Transverse colon (tissue), 4 donors: ENCODE results near the gene ITM2C. TPM values are rescaled to one million over a fixed set of nuclear protein-coding genes. Genes with fewer than 3 reads are reported as not detected.
A peak's percentile ranks its signal among the peaks of the same experiment; 100 is the strongest.

Source experiments
- DNase-seq: peaks from one replicate; pipeline ENCODE4 v3.0.0-alpha.2; 2019
- H3K27ac ChIP-seq, 4 donors: fragments of 200-600 bp; sonication (generic); 2 replicates each; pipeline ENCODE4 v1.5.1; 2016 to 2018; ENCODE audit warnings: inconsistent platforms in 4 of 4
- H3K27me3 ChIP-seq: fragments of 200-600 bp; sonication (generic); 2 replicates; pipeline ENCODE4 v1.5.1; 2017; ENCODE audit warnings: inconsistent platforms
- H3K36me3 ChIP-seq, 4 donors: fragments of 200-600 bp; sonication (generic); 2 replicates each; pipeline ENCODE4 v1.5.1; 2017 to 2019; ENCODE audit warnings: inconsistent platforms in 4 of 4
- H3K4me1 ChIP-seq, 4 donors: fragments of 200-600 bp; sonication (generic); 2 replicates each; pipeline ENCODE4 v1.5.1; 2017 to 2020; ENCODE audit warnings: inconsistent platforms in 4 of 4
- H3K4me3 ChIP-seq, 4 donors: fragments of 200-600 bp; sonication (generic); 1 replicate in 1 of 4; 2 replicates in 3 of 4; pipeline versions ENCODE4 v1.5.1 to v1.6.1; 2017 to 2019; ENCODE audit warnings: inconsistent platforms in 4 of 4
- H3K9me3 ChIP-seq, 2 donors: fragments of 200-600 bp; sonication (generic); 2 replicates each; pipeline ENCODE4 v1.5.1; 2017 to 2019; ENCODE audit warnings: inconsistent platforms in 2 of 2
- EP300 ChIP-seq: sonication (generic); formaldehyde crosslinking; IDR thresholded peaks from one replicate; pipeline ENCODE4 v1.6.1; 2017; ENCODE audit warnings: antibody characterized with exemption, low read depth
- POLR2A ChIP-seq: fragments of 450-650 bp; IDR thresholded peaks from one replicate; pipeline ENCODE4 v1.6.1; 2016; ENCODE audit warnings: antibody characterized with exemption, mild to moderate bottlenecking, moderate library complexity
- POLR2AphosphoS5 ChIP-seq, 3 donors: sonication (generic); formaldehyde crosslinking; IDR thresholded peaks; one replicate each; pipeline ENCODE4 v1.6.1; 2016; ENCODE audit warnings: antibody characterized with exemption in 3 of 3
- WGBS, 2 donors: methylation state at CpG; one replicate each; pipeline ENCODE4 v1.1.5; 2018; ENCODE audit warnings: low coverage in 1 of 2; 5-methylcytosine and 5-hydroxymethylcytosine counted together
- in situ Hi-C, 4 donors: fragments of 200-750 bp; cut with MboI; loops; one replicate each; pipeline versions ENCODE4 v1.15.0 to v1.15.1; 2017; ENCODE audit warnings: low sequenced_read_pairs in 3 of 4, low pct_ligation_motif_present in 1 of 4, low pct_unique_long_range_greater_than_20kb in 1 of 4
- intact Hi-C: fragments of 100-400 bp; cut with DNase I; formaldehyde crosslinking; loops from one replicate; pipeline ENCODE4 v1.15.1; 2023; ENCODE audit warnings: low total_unique reads
- total RNA-seq, 4 donors: library from RNA; depleted of rRNA; stranded (reverse); fragments of >200 nt; gene quantifications; one replicate each; pipeline ENCODE4 v1.1.0, GENCODE V29; 2016
- TF ChIP-seq, protein P1 (sequence below), 5 experiments: fragments of 200-600 bp in 3 of 5; fragments of 450-650 bp in 2 of 5; sonication (generic) in 3 of 5; IDR thresholded peaks; 1 replicate in 2 of 5; 2 replicates in 3 of 5; pipeline ENCODE4 v1.5.1; 2016 to 2017; ENCODE audit warnings: antibody characterized with exemption in 5 of 5, inconsistent platforms in 3 of 5, mild to moderate bottlenecking in 2 of 5, moderate library complexity in 1 of 5

The ITM2C gene
- total RNA-seq, 4 donors from 2014 or later = 911 to 2,535 (median 1,776) TPM

DNA sequence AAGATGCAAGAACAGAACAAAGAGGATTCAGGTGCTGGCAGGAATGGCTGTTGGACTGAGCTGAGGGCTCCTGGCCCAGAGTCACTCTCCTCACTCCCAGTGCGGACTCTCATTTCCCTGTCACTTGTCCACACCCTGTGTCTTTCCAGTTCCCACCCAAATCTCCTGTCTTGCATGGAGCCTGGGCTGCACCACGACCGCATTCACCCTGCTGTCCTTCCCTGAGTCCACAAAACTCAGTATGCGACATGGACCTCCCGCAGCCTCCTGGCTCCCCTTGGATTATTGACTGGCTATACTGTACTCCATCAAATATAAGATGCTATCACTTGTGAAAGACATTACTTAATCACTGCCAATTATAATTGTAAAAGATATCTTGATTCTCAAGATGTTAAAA, 2.5 kb upstream of the ITM2C start:
- no peaks in the 10 kb centered on the region for H3K36me3 ChIP-seq
- H3K4me1 ChIP-seq = peaks cover 1 to 21% (median 13%) of the 10 kb centered on the region in 4 donors
- no peak overlapping the region for H3K4me3 ChIP-seq
- intact Hi-C loops (no loop called here), in situ Hi-C loops (loop anchor here in 1 of 4 donors (5.0 kb wide), 1 partner anchor 45 kb away; no protein-coding TSS in a partner anchor)
- TF ChIP-seq POLR2A = no peak
- TF ChIP-seq POLR2AphosphoS5 (IDR thresholded peaks at IDR 0.05) = no peak
- TF ChIP-seq, protein P1, sequence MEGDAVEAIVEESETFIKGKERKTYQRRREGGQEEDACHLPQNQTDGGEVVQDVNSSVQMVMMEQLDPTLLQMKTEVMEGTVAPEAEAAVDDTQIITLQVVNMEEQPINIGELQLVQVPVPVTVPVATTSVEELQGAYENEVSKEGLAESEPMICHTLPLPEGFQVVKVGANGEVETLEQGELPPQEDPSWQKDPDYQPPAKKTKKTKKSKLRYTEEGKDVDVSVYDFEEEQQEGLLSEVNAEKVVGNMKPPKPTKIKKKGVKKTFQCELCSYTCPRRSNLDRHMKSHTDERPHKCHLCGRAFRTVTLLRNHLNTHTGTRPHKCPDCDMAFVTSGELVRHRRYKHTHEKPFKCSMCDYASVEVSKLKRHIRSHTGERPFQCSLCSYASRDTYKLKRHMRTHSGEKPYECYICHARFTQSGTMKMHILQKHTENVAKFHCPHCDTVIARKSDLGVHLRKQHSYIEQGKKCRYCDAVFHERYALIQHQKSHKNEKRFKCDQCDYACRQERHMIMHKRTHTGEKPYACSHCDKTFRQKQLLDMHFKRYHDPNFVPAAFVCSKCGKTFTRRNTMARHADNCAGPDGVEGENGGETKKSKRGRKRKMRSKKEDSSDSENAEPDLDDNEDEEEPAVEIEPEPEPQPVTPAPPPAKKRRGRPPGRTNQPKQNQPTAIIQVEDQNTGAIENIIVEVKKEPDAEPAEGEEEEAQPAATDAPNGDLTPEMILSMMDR (IDR thresholded peaks at IDR 0.05) = no peak
- TF ChIP-seq EP300 = no peak
- peaks cover 7% of the 10 kb centered on the region for H3K27me3 ChIP-seq
- no peak overlapping the region for H3K27ac ChIP-seq
- no peak for DNase-seq
- 87 to 93% methylated on average over 4 to 5 of the region's 5 CpGs for WGBS, 2 donors
- H3K9me3 ChIP-seq = no peaks in the 10 kb centered on the region

DNA sequence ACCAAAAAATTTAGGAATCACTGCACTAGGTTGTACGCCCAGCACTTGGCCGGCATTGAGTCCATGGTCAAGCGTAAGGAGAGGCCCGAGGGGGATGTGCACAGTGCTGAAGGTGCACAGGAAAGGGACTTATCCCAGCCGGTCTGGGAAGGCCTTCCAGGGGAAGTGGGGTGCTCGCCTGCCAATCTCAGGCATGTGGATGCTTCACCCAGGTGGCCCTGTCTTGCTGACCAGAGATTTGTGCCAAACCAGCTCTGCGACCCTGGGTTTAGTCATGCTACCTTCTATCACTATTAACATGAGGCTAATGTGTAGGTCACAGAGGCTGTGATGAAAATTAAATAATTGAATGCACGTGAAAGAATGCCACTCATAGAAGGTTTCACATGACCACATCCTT, 1.7 kb upstream of the ITM2C start:
- no peak overlapping the region for H3K4me3 ChIP-seq
- no peaks in the 10 kb centered on the region for H3K27me3 ChIP-seq
- no peaks in the 10 kb centered on the region for H3K36me3 ChIP-seq
- DNase-seq = no peak
- WGBS, 2 donors = 73% methylated on average over 8 of the region's 8 CpGs; no CpG with 5 or more reads in 1 of the 2 donors
- no peaks in the 10 kb centered on the region for H3K9me3 ChIP-seq
- in situ Hi-C loops = loop anchor here in 1 of 4 donors (5.0 kb wide), 1 partner anchor 44 kb away; no protein-coding TSS in a partner anchor
- TF ChIP-seq EP300 (no peak), POLR2AphosphoS5 (IDR thresholded peaks at IDR 0.05) (no peak), POLR2A (no peak)
- TF ChIP-seq, protein P1 (IDR thresholded peaks at IDR 0.05) = no peak
- H3K27ac ChIP-seq = no peak overlapping the region
- peaks cover 4 to 27% (median 21%) of the 10 kb centered on the region in 4 donors for H3K4me1 ChIP-seq
- intact Hi-C loops = no loop called here

DNA sequence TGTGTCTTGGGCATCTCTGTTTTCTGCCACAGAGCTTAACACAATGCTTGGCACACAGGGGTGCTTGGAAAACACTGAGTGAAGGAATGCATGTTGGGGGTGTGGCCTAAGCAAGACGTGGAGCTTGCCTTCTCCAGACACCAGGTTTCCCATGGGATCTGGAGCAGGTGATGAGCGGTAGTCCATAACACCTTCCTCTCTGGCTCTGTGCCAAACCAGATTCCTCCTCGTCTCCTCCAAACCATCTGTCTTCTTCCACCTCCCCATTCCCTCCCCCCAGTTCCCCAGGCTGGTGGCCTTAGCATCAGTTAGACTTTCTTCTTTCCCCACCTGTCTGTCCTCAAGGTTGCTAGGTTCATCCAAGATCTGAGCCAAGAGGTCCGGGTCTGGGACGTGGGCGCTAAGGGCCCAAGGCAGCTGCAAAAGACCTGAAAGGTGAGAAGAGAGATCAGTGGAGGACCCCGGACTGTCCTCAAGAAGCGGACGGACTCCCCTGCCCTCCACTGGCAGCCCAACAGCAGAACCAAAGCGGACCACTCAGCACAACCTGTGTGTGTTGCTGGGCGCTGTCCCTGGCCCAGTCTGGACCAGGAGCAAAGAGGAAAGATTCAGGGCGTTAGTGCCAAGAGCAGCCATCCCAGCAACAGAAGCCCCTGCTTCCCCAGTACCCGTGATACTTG, 1.2 kb upstream of the ITM2C start:
- Histone ChIP-seq H3K27ac (no peak overlapping the region), H3K9me3 (no peaks in the 10 kb centered on the region), H3K27me3 (no peaks in the 10 kb centered on the region), H3K36me3 (no peaks in the 10 kb centered on the region), H3K4me1 (peaks cover 6 to 33% (median 26%) of the 10 kb centered on the region in 4 donors), H3K4me3 (no peak overlapping the region)
- intact Hi-C loops = no loop called here
- WGBS, 2 donors = 47 to 84% methylated on average over 4 to 12 of the region's 13 CpGs
- in situ Hi-C loops = loop anchor here in 1 of 4 donors (5.0 kb wide), 1 partner anchor 44 kb away; no protein-coding TSS in a partner anchor
- DNase-seq = no peak
- TF ChIP-seq EP300 = no peak
- no peak for TF ChIP-seq POLR2A
- TF ChIP-seq, protein P1 (IDR thresholded peaks at IDR 0.05) = no peak
- no peak for TF ChIP-seq POLR2AphosphoS5 (IDR thresholded peaks at IDR 0.05)

DNA sequence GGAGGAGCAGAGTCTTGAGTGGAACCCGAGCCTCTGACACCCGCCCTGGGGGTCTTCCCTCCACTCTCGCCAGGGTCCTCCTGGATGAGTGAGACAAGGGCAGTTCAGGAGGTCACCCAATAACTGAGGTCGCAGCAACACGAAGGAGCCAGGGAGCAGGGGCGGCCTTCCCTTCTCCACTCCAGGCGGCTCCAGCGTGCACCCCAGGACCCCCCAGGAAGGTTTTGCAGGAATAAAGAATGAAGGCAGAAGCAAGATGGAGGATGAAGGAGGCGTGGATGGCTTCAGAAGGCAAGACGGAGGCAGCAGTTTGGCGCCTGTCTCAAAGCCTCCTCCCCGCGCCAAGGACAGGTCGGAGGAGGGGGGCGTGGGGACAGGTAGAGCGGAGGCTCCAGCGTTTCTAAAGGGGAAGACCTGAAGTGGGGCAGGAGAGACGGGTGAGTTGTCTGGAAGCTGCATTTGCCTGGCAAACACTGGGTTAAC, 579 bp upstream of the ITM2C start:
- Histone ChIP-seq H3K36me3 (no peaks in the 10 kb centered on the region), H3K4me1 (peaks cover 12 to 38% (median 32%) of the 10 kb centered on the region in 4 donors), H3K27me3 (no peaks in the 10 kb centered on the region), H3K4me3 (peak overlapping the region in 3 of 4 donors; percentile 84 to 96 (median 86)), H3K9me3 (no peaks in the 10 kb centered on the region), H3K27ac (peak overlapping the region; percentile 93 to 96 (median 95))
- intact Hi-C loops = no loop called here
- TF ChIP-seq EP300 (no peak), POLR2A (no peak), POLR2AphosphoS5 (IDR thresholded peaks at IDR 0.05) (no peak)
- TF ChIP-seq, protein P1 (IDR thresholded peaks at IDR 0.05) = no peak
- WGBS, 2 donors = 33 to 69% methylated on average over 6 to 17 of the region's 18 CpGs
- in situ Hi-C loops = loop anchor here in 1 of 4 donors (5.0 kb wide), 1 partner anchor 43 kb away; no protein-coding TSS in a partner anchor
- no peak for DNase-seq
